A673 (cell line): Measurements from ENCODE around the gene MRPL24.

Source experiments
- CTCF ChIP-seq: fragments of 300-800, 200-600 bp; sonication (generic); conservative IDR thresholded peaks from 2 replicates; pipeline ENCODE4 v1.5.1; 2017; ENCODE audit warnings: low read depth, mild to moderate bottlenecking, antibody characterized with exemption, low read length, moderate library complexity, mixed read lengths
- EZH2 ChIP-seq: fragments of 200-600 bp; sonication (generic); IDR thresholded peaks from 2 replicates; pipeline ENCODE4 v1.6.1; 2017; ENCODE audit warnings: borderline replicate concordance, low read depth, mild to moderate bottlenecking, mixed read lengths, antibody characterized with exemption, low read length; ENCODE audit not compliant: poor library complexity, severe bottlenecking

- TF ChIP-seq EZH2: no peak
- TF ChIP-seq CTCF: no peak
These were observed 26.4 kb upstream of the MRPL24 start, which contains the start of gene PRCC for GRCh38 chr1:156767101-156767878.
